ENCODE results near the gene KLHDC7A.

DNA sequence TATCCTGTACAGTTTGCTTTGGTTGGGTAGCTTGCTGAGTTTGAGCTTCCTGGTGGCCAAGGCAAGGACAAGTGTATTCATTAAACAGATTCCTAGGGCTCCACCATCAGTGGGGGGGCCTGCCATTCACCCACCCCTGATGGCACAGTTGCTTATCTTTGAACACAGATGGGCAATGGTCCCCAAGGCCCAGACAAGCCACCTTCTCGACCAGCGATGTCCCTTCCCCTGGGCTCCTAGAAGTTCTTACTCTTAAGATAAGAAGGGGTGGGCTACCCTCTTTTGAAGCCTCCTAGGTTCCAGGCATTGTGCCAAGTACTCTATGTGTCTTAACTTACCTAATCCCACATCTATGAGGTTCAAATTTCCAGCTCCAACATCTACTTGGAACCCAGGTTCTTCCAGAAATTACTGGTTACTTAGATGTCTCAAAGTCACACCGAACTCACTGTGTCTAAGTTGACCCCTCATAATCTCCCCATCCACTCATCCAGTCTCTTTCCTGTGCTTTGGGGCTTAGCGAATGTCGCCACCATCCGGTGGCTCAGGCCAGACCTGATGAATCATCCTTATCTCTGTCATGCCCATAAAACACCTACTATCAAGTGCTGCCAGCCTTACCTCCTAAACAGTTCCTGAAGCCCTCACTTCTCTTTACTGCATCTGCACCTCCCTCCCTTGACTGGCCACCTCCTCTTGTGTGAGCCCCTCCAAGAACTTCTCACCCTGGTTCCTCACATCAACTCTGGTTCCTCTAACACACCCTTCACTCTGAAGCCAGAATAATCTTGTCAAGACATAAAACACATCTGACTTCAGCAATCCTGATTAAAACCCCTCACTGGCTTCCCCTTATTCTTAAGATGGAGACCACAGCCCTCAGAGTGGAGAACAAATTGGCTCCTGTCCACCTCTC, 50.1 kb downstream of the KLHDC7A start:
- TF ChIP-seq, protein P1, sequence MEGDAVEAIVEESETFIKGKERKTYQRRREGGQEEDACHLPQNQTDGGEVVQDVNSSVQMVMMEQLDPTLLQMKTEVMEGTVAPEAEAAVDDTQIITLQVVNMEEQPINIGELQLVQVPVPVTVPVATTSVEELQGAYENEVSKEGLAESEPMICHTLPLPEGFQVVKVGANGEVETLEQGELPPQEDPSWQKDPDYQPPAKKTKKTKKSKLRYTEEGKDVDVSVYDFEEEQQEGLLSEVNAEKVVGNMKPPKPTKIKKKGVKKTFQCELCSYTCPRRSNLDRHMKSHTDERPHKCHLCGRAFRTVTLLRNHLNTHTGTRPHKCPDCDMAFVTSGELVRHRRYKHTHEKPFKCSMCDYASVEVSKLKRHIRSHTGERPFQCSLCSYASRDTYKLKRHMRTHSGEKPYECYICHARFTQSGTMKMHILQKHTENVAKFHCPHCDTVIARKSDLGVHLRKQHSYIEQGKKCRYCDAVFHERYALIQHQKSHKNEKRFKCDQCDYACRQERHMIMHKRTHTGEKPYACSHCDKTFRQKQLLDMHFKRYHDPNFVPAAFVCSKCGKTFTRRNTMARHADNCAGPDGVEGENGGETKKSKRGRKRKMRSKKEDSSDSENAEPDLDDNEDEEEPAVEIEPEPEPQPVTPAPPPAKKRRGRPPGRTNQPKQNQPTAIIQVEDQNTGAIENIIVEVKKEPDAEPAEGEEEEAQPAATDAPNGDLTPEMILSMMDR (conservative IDR thresholded peaks at IDR 0.05; ENCODE audit: low read depth, low read length): peak; percentile 49
- TF ChIP-seq EZH2 (IDR thresholded peaks at IDR 0.05; ENCODE audit: low read length, unreplicated experiment) (no peak), EZH2phosphoT487 (IDR thresholded peaks at IDR 0.05; ENCODE audit: borderline replicate concordance, low read length) (no peak)

Data from PC-3 (cell line).